ENCODE results near the gene TTC34.

DNA sequence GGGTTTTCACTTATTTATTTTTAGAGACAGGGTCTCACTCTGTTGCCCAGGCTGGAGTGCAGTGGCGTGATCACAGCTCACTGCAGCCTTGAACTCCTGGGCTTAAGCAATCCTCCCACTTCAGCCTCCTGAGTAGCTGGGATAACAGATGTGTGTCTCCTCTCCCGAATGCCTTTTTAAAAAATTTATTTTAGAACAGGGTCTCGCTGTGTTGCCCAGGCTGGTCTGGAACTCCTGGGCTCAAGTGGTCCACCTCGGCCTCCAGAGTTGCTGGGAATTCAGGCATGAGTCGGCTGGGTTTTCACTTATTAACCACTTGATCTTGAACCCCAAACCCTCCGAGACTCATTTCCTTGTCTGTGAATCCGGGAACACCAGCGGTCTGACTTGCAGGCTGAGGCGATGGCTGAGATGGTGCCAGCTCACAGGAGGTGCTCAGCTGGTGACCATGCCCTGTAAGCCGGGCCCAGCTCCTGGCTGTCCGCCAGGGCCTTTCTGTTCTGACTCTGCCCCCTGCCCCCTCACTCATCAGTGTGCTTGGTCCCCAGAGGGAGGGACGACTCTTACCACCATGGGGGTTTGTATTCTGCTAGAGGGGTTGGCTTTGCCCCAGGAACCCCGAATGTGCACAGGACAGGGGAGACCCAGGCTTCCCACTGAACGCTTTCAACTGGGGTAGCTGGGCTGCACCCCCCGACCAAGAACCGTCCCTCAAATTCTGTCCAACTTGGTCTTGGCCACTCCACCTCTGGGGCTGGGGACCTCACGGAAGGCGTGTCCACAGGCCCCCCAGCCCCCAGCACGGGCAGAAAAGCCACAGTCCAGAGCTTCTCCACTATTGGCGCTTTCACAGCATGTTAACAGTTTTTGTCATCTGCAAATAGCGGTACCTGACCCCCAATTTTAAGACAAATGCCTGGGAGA is 191.2 kb downstream of the TTC34 start:
- TF ChIP-seq, protein P1, sequence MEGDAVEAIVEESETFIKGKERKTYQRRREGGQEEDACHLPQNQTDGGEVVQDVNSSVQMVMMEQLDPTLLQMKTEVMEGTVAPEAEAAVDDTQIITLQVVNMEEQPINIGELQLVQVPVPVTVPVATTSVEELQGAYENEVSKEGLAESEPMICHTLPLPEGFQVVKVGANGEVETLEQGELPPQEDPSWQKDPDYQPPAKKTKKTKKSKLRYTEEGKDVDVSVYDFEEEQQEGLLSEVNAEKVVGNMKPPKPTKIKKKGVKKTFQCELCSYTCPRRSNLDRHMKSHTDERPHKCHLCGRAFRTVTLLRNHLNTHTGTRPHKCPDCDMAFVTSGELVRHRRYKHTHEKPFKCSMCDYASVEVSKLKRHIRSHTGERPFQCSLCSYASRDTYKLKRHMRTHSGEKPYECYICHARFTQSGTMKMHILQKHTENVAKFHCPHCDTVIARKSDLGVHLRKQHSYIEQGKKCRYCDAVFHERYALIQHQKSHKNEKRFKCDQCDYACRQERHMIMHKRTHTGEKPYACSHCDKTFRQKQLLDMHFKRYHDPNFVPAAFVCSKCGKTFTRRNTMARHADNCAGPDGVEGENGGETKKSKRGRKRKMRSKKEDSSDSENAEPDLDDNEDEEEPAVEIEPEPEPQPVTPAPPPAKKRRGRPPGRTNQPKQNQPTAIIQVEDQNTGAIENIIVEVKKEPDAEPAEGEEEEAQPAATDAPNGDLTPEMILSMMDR (IDR thresholded peaks at IDR 0.05): no peak
- TF ChIP-seq, protein P2, sequence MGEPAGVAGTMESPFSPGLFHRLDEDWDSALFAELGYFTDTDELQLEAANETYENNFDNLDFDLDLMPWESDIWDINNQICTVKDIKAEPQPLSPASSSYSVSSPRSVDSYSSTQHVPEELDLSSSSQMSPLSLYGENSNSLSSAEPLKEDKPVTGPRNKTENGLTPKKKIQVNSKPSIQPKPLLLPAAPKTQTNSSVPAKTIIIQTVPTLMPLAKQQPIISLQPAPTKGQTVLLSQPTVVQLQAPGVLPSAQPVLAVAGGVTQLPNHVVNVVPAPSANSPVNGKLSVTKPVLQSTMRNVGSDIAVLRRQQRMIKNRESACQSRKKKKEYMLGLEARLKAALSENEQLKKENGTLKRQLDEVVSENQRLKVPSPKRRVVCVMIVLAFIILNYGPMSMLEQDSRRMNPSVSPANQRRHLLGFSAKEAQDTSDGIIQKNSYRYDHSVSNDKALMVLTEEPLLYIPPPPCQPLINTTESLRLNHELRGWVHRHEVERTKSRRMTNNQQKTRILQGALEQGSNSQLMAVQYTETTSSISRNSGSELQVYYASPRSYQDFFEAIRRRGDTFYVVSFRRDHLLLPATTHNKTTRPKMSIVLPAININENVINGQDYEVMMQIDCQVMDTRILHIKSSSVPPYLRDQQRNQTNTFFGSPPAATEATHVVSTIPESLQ (CRISPR knock-in tag; IDR thresholded peaks at IDR 0.05): no peak
- TF ChIP-seq, protein P3, sequence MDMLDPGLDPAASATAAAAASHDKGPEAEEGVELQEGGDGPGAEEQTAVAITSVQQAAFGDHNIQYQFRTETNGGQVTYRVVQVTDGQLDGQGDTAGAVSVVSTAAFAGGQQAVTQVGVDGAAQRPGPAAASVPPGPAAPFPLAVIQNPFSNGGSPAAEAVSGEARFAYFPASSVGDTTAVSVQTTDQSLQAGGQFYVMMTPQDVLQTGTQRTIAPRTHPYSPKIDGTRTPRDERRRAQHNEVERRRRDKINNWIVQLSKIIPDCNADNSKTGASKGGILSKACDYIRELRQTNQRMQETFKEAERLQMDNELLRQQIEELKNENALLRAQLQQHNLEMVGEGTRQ (CRISPR knock-in tag; IDR thresholded peaks at IDR 0.05): no peak
- TF ChIP-seq, protein P4, sequence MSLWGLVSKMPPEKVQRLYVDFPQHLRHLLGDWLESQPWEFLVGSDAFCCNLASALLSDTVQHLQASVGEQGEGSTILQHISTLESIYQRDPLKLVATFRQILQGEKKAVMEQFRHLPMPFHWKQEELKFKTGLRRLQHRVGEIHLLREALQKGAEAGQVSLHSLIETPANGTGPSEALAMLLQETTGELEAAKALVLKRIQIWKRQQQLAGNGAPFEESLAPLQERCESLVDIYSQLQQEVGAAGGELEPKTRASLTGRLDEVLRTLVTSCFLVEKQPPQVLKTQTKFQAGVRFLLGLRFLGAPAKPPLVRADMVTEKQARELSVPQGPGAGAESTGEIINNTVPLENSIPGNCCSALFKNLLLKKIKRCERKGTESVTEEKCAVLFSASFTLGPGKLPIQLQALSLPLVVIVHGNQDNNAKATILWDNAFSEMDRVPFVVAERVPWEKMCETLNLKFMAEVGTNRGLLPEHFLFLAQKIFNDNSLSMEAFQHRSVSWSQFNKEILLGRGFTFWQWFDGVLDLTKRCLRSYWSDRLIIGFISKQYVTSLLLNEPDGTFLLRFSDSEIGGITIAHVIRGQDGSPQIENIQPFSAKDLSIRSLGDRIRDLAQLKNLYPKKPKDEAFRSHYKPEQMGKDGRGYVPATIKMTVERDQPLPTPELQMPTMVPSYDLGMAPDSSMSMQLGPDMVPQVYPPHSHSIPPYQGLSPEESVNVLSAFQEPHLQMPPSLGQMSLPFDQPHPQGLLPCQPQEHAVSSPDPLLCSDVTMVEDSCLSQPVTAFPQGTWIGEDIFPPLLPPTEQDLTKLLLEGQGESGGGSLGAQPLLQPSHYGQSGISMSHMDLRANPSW (CRISPR knock-in tag; conservative IDR thresholded peaks at IDR 0.05; ENCODE audit: low read depth): no peak
- TF ChIP-seq JUN (CRISPR knock-in tag; IDR thresholded peaks at IDR 0.05) (no peak), ZNF671 (CRISPR knock-in tag; IDR thresholded peaks at IDR 0.05) (no peak), EMX1 (CRISPR knock-in tag; IDR thresholded peaks at IDR 0.05) (no peak), JAZF1 (CRISPR knock-in tag; IDR thresholded peaks at IDR 0.05) (no peak), ESRRA (CRISPR knock-in tag; IDR thresholded peaks at IDR 0.05; ENCODE audit: borderline replicate concordance) (no peak)
- TF ChIP-seq, protein P5, sequence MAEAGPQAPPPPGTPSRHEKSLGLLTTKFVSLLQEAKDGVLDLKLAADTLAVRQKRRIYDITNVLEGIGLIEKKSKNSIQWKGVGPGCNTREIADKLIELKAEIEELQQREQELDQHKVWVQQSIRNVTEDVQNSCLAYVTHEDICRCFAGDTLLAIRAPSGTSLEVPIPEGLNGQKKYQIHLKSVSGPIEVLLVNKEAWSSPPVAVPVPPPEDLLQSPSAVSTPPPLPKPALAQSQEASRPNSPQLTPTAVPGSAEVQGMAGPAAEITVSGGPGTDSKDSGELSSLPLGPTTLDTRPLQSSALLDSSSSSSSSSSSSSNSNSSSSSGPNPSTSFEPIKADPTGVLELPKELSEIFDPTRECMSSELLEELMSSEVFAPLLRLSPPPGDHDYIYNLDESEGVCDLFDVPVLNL (CRISPR knock-in tag; IDR thresholded peaks at IDR 0.05; ENCODE audit: borderline replicate concordance, low read depth): no peak
- TF ChIP-seq, protein P6, sequence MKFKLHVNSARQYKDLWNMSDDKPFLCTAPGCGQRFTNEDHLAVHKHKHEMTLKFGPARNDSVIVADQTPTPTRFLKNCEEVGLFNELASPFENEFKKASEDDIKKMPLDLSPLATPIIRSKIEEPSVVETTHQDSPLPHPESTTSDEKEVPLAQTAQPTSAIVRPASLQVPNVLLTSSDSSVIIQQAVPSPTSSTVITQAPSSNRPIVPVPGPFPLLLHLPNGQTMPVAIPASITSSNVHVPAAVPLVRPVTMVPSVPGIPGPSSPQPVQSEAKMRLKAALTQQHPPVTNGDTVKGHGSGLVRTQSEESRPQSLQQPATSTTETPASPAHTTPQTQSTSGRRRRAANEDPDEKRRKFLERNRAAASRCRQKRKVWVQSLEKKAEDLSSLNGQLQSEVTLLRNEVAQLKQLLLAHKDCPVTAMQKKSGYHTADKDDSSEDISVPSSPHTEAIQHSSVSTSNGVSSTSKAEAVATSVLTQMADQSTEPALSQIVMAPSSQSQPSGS (CRISPR knock-in tag; IDR thresholded peaks at IDR 0.05; ENCODE audit: borderline replicate concordance, low read depth): no peak
- TF ChIP-seq, protein P7, sequence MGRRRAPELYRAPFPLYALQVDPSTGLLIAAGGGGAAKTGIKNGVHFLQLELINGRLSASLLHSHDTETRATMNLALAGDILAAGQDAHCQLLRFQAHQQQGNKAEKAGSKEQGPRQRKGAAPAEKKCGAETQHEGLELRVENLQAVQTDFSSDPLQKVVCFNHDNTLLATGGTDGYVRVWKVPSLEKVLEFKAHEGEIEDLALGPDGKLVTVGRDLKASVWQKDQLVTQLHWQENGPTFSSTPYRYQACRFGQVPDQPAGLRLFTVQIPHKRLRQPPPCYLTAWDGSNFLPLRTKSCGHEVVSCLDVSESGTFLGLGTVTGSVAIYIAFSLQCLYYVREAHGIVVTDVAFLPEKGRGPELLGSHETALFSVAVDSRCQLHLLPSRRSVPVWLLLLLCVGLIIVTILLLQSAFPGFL (CRISPR knock-in tag; IDR thresholded peaks at IDR 0.05; ENCODE audit: borderline replicate concordance): no peak
- TF ChIP-seq, protein P8, sequence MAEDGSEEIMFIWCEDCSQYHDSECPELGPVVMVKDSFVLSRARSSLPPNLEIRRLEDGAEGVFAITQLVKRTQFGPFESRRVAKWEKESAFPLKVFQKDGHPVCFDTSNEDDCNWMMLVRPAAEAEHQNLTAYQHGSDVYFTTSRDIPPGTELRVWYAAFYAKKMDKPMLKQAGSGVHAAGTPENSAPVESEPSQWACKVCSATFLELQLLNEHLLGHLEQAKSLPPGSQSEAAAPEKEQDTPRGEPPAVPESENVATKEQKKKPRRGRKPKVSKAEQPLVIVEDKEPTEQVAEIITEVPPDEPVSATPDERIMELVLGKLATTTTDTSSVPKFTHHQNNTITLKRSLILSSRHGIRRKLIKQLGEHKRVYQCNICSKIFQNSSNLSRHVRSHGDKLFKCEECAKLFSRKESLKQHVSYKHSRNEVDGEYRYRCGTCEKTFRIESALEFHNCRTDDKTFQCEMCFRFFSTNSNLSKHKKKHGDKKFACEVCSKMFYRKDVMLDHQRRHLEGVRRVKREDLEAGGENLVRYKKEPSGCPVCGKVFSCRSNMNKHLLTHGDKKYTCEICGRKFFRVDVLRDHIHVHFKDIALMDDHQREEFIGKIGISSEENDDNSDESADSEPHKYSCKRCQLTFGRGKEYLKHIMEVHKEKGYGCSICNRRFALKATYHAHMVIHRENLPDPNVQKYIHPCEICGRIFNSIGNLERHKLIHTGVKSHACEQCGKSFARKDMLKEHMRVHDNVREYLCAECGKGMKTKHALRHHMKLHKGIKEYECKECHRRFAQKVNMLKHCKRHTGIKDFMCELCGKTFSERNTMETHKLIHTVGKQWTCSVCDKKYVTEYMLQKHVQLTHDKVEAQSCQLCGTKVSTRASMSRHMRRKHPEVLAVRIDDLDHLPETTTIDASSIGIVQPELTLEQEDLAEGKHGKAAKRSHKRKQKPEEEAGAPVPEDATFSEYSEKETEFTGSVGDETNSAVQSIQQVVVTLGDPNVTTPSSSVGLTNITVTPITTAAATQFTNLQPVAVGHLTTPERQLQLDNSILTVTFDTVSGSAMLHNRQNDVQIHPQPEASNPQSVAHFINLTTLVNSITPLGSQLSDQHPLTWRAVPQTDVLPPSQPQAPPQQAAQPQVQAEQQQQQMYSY (CRISPR knock-in tag; IDR thresholded peaks at IDR 0.05): no peak
